ENCODE results near the gene XPR1. TPM values are rescaled to one million over a fixed set of nuclear protein-coding genes. Genes with fewer than 3 reads are reported as not detected.
"Not testable (repeated sequence)": the region's sequence is repeated elsewhere in the genome, so short reads cannot be mapped to it uniquely, and the experiment has no call there.

Gene XPR1
- total RNA-seq, 5 donors from 2014 or later (not counting 1 experiment from before 2014, with no cell fraction given): 13.0 to 16.2 (median 14.7) TPM

DNA sequence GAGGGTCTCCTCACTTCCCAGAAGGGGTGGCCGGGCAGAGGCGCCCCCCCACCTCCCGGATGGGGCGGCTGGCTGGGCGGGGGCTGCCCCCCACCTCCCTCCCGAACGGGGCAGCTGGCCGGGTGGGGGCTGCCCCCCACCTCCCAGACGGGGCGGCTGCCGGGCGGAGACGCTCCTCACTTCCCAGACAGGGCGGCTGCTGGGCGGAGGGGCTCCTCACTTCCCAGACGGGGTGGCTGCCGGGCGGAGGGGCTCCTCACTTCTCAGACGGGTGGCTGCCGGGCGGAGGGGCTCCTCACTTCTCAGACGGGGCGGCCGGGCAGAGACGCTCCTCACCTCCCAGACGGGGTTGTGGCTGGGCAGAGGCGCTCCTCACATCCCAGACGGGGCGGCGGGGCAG is 78.9 kb downstream of the XPR1 start:
- POLR2A ChIA-PET; H3K27ac Mint-ChIP-seq; H3K4me3 ChIP-seq (ENCODE audit: control insufficient read depth in 1 of 2, extremely low read depth in 1 of 2, low read length in 1 of 2); DNase-seq; H3K4me1 ChIP-seq (ENCODE audit: control insufficient read depth in 1 of 2, extremely low read depth in 1 of 2, insufficient read depth in 2 of 2, low read length in 2 of 2); H3K4me3 Mint-ChIP-seq; ATAC-seq (replicated peaks in 1 of 4); H3K27ac ChIP-seq (ENCODE audit: low read length); H3K36me3 ChIP-seq (ENCODE audit: control insufficient read depth in 2 of 2, extremely low read depth in 1 of 2, insufficient read depth in 1 of 2, low read length in 1 of 2); H3K27me3 Mint-ChIP-seq; CTCF ChIA-PET; H3K27me3 ChIP-seq (replicated peaks in 1 of 2; ENCODE audit: control insufficient read depth in 2 of 2, extremely low read depth in 1 of 2, insufficient read depth in 2 of 2, low read length in 1 of 2); H3K9me3 ChIP-seq: not testable (repeated sequence)
- H3K4me1 Mint-ChIP-seq: peaks cover 7 to 22% (median 17%) of the 10 kb centered on the region in 3 donors
- H3K9me3 Mint-ChIP-seq: peaks cover 8 to 18% (median 14%) of the 10 kb centered on the region in 3 donors
- WGBS (ENCODE audit: insufficient coverage): 99% methylated on average over 14 of the region's 30 CpGs
- peaks cover 43% of the 10 kb centered on the region for H3K36me3 Mint-ChIP-seq

GRCh38 chr1:180711260-180711659 is 79.4 kb downstream of the XPR1 start:
- H3K4me3 ChIP-seq (ENCODE audit: control insufficient read depth in 1 of 2, extremely low read depth in 1 of 2, low read length in 1 of 2); POLR2A ChIA-PET; H3K27me3 Mint-ChIP-seq; CTCF ChIA-PET; H3K27me3 ChIP-seq (replicated peaks in 1 of 2; ENCODE audit: control insufficient read depth in 2 of 2, extremely low read depth in 1 of 2, insufficient read depth in 2 of 2, low read length in 1 of 2); H3K27ac ChIP-seq (ENCODE audit: low read length); H3K27ac Mint-ChIP-seq; H3K9me3 ChIP-seq; H3K4me1 ChIP-seq (ENCODE audit: control insufficient read depth in 1 of 2, extremely low read depth in 1 of 2, insufficient read depth in 2 of 2, low read length in 2 of 2); H3K36me3 ChIP-seq (ENCODE audit: control insufficient read depth in 2 of 2, extremely low read depth in 1 of 2, insufficient read depth in 1 of 2, low read length in 1 of 2); DNase-seq; H3K4me3 Mint-ChIP-seq; ATAC-seq (replicated peaks in 1 of 4): not testable (repeated sequence)
- Mint-ChIP-seq H3K9me3 (peaks cover 8 to 18% (median 14%) of the 10 kb centered on the region in 3 donors), H3K36me3 (peaks cover 40% of the 10 kb centered on the region), H3K4me1 (peaks cover 7 to 22% (median 17%) of the 10 kb centered on the region in 3 donors)
- WGBS (ENCODE audit: insufficient coverage): 100% methylated on average over 3 of the region's 19 CpGs

DNA sequence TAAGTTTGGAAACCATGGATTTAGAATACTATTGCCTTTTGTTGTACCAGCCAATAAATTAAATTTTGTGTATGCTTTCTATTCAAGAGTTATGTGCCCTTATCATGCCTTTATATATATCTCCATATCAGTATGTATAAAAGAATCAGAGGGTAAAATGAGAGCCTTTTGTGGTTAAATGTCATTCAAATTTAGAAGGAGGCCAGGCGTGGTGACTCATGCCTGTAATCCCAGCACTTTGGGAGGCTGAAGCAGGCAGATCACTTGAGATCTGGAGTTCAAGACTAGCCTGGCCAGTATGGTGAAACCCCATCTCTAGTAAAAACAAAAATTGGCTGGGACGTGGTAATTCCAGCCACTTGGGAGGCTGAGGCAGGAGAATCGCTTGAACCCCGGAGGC is 88.9 kb downstream of the XPR1 start:
- POLR2A ChIA-PET: no interaction called here
- CTCF ChIA-PET: no interaction called here
- 80% methylated on average over 1 of the region's 4 CpGs for WGBS (ENCODE audit: insufficient coverage)
- ATAC-seq (replicated peaks in 1 of 4) (no peak), DNase-seq (no peak)
- Histone ChIP-seq H3K4me3 (ENCODE audit: control insufficient read depth in 1 of 2, extremely low read depth in 1 of 2, low read length in 1 of 2) (no peak overlapping the region), H3K4me1 (ENCODE audit: control insufficient read depth in 1 of 2, extremely low read depth in 1 of 2, insufficient read depth in 2 of 2, low read length in 2 of 2) (no peaks in the 10 kb centered on the region), H3K27ac (ENCODE audit: low read length) (no peak overlapping the region), H3K27me3 (replicated peaks in 1 of 2; ENCODE audit: control insufficient read depth in 2 of 2, extremely low read depth in 1 of 2, insufficient read depth in 2 of 2, low read length in 1 of 2) (no peaks in the 10 kb centered on the region), H3K36me3 (ENCODE audit: control insufficient read depth in 2 of 2, extremely low read depth in 1 of 2, insufficient read depth in 1 of 2, low read length in 1 of 2) (no peaks in the 10 kb centered on the region), H3K9me3 (no peaks in the 10 kb centered on the region)
- Mint-ChIP-seq H3K27ac (no peak overlapping the region), H3K9me3 (peaks cover 0 to 8% (median 0%) of the 10 kb centered on the region in 3 donors), H3K36me3 (peaks cover 24% of the 10 kb centered on the region), H3K27me3 (no peaks in the 10 kb centered on the region), H3K4me3 (no peak overlapping the region), H3K4me1 (peaks cover 3 to 11% (median 4%) of the 10 kb centered on the region in 3 donors)

- no CpG with 5 or more reads among the region's 1 CpG for WGBS (ENCODE audit: insufficient coverage)
- no peak overlapping the region for H3K4me3 Mint-ChIP-seq
- H3K36me3 ChIP-seq (ENCODE audit: control insufficient read depth in 2 of 2, extremely low read depth in 1 of 2, insufficient read depth in 1 of 2, low read length in 1 of 2): no peaks in the 10 kb centered on the region
- H3K27ac Mint-ChIP-seq: no peak overlapping the region
- no peak overlapping the region for H3K27ac ChIP-seq (ENCODE audit: low read length)
- H3K9me3 Mint-ChIP-seq: peaks cover 0 to 15% (median 6%) of the 10 kb centered on the region in 3 donors
- CTCF ChIA-PET: no interaction called here
- H3K4me3 ChIP-seq (ENCODE audit: control insufficient read depth in 1 of 2, extremely low read depth in 1 of 2, low read length in 1 of 2): no peak overlapping the region
- H3K4me1 Mint-ChIP-seq: peaks cover 0 to 11% (median 3%) of the 10 kb centered on the region in 3 donors
- POLR2A ChIA-PET: no interaction called here
- H3K36me3 Mint-ChIP-seq: peaks cover 31% of the 10 kb centered on the region
- no peaks in the 10 kb centered on the region for H3K27me3 ChIP-seq (replicated peaks in 1 of 2; ENCODE audit: control insufficient read depth in 2 of 2, extremely low read depth in 1 of 2, insufficient read depth in 2 of 2, low read length in 1 of 2)
- no peaks in the 10 kb centered on the region for H3K27me3 Mint-ChIP-seq
- H3K4me1 ChIP-seq (ENCODE audit: control insufficient read depth in 1 of 2, extremely low read depth in 1 of 2, insufficient read depth in 2 of 2, low read length in 2 of 2): no peaks in the 10 kb centered on the region
- H3K9me3 ChIP-seq: no peaks in the 10 kb centered on the region
- no peak for DNase-seq
- ATAC-seq (replicated peaks in 1 of 4): no peak
Observed at GRCh38 chr1:180722586-180722985, 90.8 kb downstream of the XPR1 start.

DNA sequence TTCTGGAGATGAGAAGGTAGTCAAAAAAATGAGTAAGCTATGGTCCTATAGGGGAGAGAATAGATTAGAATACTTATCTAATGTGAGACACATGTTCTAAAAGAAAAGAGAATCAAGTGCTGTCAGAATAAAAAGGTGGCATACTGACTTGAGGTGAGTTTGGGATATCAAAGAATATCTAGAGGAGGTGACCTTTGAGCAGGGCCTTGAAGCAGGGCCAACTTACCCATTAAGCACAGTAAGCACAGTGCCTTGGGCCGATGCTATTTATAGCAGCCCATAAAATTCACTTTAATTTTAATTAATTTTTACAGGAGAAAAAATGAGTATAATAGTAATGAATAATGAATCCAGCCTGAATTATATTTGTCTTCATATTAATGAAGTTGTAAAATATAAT is 92.2 kb downstream of the XPR1 start:
- no peaks in the 10 kb centered on the region for H3K27me3 ChIP-seq (replicated peaks in 1 of 2; ENCODE audit: control insufficient read depth in 2 of 2, extremely low read depth in 1 of 2, insufficient read depth in 2 of 2, low read length in 1 of 2)
- H3K36me3 ChIP-seq (ENCODE audit: control insufficient read depth in 2 of 2, extremely low read depth in 1 of 2, insufficient read depth in 1 of 2, low read length in 1 of 2): no peaks in the 10 kb centered on the region
- Mint-ChIP-seq H3K4me1 (peaks cover 0 to 7% (median 2%) of the 10 kb centered on the region in 3 donors), H3K27ac (no peak overlapping the region), H3K36me3 (peaks cover 40% of the 10 kb centered on the region), H3K9me3 (peaks cover 2 to 22% (median 15%) of the 10 kb centered on the region in 3 donors), H3K27me3 (no peaks in the 10 kb centered on the region), H3K4me3 (no peak overlapping the region)
- peaks cover 3% of the 10 kb centered on the region for H3K9me3 ChIP-seq
- ATAC-seq (replicated peaks in 1 of 4): no peak
- WGBS (ENCODE audit: insufficient coverage): no CpG with 5 or more reads among the region's 1 CpG
- no peaks in the 10 kb centered on the region for H3K4me1 ChIP-seq (ENCODE audit: control insufficient read depth in 1 of 2, extremely low read depth in 1 of 2, insufficient read depth in 2 of 2, low read length in 2 of 2)
- CTCF ChIA-PET: no interaction called here
- H3K4me3 ChIP-seq (ENCODE audit: control insufficient read depth in 1 of 2, extremely low read depth in 1 of 2, low read length in 1 of 2): no peak overlapping the region
- no peak overlapping the region for H3K27ac ChIP-seq (ENCODE audit: low read length)
- no peak for DNase-seq
- POLR2A ChIA-PET: no interaction called here

DNA sequence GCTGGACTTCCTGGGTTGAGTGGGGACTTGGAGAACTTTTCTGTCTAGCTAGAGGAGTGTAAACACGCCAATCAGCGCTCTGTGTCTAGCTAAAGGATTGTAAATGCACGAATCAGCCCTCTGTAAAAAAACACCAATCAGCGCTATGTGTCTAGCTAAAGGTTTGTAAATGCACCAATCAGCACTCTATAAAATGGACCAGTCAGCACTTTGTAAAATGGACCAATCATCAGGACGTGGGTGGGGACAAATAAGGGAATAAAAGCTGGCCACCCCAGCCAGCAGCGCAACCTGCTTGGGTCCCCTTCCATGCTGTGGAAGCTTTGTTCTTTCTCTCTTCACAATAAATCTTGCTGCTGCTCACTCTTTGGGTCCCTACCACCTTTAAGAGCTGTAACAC is 94.2 kb downstream of the XPR1 start:
- Mint-ChIP-seq H3K36me3 (peaks cover 59% of the 10 kb centered on the region), H3K9me3 (peaks cover 11 to 40% (median 26%) of the 10 kb centered on the region in 3 donors)
- H3K4me3 Mint-ChIP-seq; H3K36me3 ChIP-seq (ENCODE audit: control insufficient read depth in 2 of 2, extremely low read depth in 1 of 2, insufficient read depth in 1 of 2, low read length in 1 of 2); H3K4me1 ChIP-seq (ENCODE audit: control insufficient read depth in 1 of 2, extremely low read depth in 1 of 2, insufficient read depth in 2 of 2, low read length in 2 of 2); H3K4me3 ChIP-seq (ENCODE audit: control insufficient read depth in 1 of 2, extremely low read depth in 1 of 2, low read length in 1 of 2); H3K27me3 Mint-ChIP-seq; POLR2A ChIA-PET; CTCF ChIA-PET; H3K4me1 Mint-ChIP-seq; H3K27ac ChIP-seq (ENCODE audit: low read length); H3K9me3 ChIP-seq; H3K27ac Mint-ChIP-seq; H3K27me3 ChIP-seq (replicated peaks in 1 of 2; ENCODE audit: control insufficient read depth in 2 of 2, extremely low read depth in 1 of 2, insufficient read depth in 2 of 2, low read length in 1 of 2); DNase-seq; ATAC-seq (replicated peaks in 1 of 4): not testable (repeated sequence)
- 100% methylated on average over 1 of the region's 6 CpGs for WGBS (ENCODE audit: insufficient coverage)

DNA sequence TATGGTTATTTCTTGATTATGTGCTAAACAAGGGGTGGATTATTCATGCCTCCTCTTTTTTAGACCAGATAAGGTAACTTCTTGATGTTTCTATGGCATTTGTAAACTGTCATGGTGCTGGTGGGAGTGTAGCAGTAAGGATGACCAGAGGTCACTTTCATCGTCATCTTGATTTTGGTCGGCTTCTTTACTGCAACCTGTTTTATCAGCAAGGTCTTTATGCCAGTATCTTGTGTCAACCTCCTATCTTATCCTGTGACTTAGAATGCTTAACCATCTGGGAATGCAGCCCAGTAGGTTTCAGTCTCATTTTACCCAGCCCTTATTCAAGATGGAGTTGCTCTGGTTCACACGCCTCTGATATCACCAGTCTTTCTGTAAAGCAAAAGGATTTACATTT is 95.9 kb downstream of the XPR1 start:
- Mint-ChIP-seq H3K9me3 (peaks cover 11 to 53% (median 32%) of the 10 kb centered on the region in 3 donors), H3K36me3 (peaks cover 62% of the 10 kb centered on the region)
- H3K4me3 Mint-ChIP-seq; CTCF ChIA-PET; H3K9me3 ChIP-seq; H3K4me1 Mint-ChIP-seq; H3K27me3 ChIP-seq (replicated peaks in 1 of 2; ENCODE audit: control insufficient read depth in 2 of 2, extremely low read depth in 1 of 2, insufficient read depth in 2 of 2, low read length in 1 of 2); H3K27ac Mint-ChIP-seq; H3K4me3 ChIP-seq (ENCODE audit: control insufficient read depth in 1 of 2, extremely low read depth in 1 of 2, low read length in 1 of 2); H3K4me1 ChIP-seq (ENCODE audit: control insufficient read depth in 1 of 2, extremely low read depth in 1 of 2, insufficient read depth in 2 of 2, low read length in 2 of 2); H3K27ac ChIP-seq (ENCODE audit: low read length); DNase-seq; ATAC-seq (replicated peaks in 1 of 4); H3K27me3 Mint-ChIP-seq; H3K36me3 ChIP-seq (ENCODE audit: control insufficient read depth in 2 of 2, extremely low read depth in 1 of 2, insufficient read depth in 1 of 2, low read length in 1 of 2): not testable (repeated sequence)
- POLR2A ChIA-PET: interaction anchor here in 1 of 2 donors (0.7 kb wide), 1 partner anchor 1241 kb away, joined by 5 read pairs; no protein-coding TSS in a partner anchor
- no CpG with 5 or more reads among the region's 3 CpGs for WGBS (ENCODE audit: insufficient coverage)

Measured in T-cell (primary cell).